Upper lobe of left lung (tissue), 4 donors: ENCODE data around the gene CHST11.

Experiments
- CTCF ChIP-seq, 6 experiments: fragments of 450-650 bp in 4 of 6; fragments of 200-600 bp in 2 of 6; sonication (generic) in 2 of 6; IDR thresholded peaks; one replicate each; pipeline ENCODE4 v1.5.1; 2016 to 2019; ENCODE audit warnings: antibody characterized with exemption in 6 of 6
- EP300 ChIP-seq, 4 donors: sonication (generic); formaldehyde crosslinking; IDR thresholded peaks; one replicate each; pipeline ENCODE4 v1.5.1; 2017; ENCODE audit warnings: antibody characterized with exemption in 4 of 4, control low read depth in 2 of 4

GRCh38 chr12:104596134-104596799 lies 139.5 kb downstream of the CHST11 start:
- TF ChIP-seq CTCF (IDR thresholded peaks at IDR 0.05) = no peak
- TF ChIP-seq EP300 (IDR thresholded peaks at IDR 0.05) = no peak
